Measurements from ENCODE around the gene ACOXL. TPM values are rescaled to one million over a fixed set of nuclear protein-coding genes. Genes with fewer than 3 reads are reported as not detected.

The ACOXL gene
- total and polyA plus RNA-seq, 12 donors: 0.05 to 0.19 (median 0.12) TPM; not detected in 8

GRCh38 chr2:110813896-110814295, 81.5 kb downstream of the ACOXL start:
- TF ChIP-seq POLR2A (IDR thresholded peaks at IDR 0.05) (no peak), CTCF (IDR thresholded peaks at IDR 0.05) (no peak)
- no peak for DNase-seq

GRCh38 chr2:110815938-110816337, 83.6 kb downstream of the ACOXL start:
- no peak for DNase-seq
- no peak overlapping the region for H3K4me3 ChIP-seq
- H3K27ac ChIP-seq: no peak overlapping the region
- no peaks in the 10 kb centered on the region for H3K4me1 ChIP-seq (replicated peaks in 1 of 2)
- no peaks in the 10 kb centered on the region for H3K9me3 ChIP-seq (replicated peaks in 1 of 3)
- TF ChIP-seq CTCF (IDR thresholded peaks at IDR 0.05) (no peak), POLR2A (IDR thresholded peaks at IDR 0.05) (no peak)
- 71 to 85% (median 83%) methylated on average over 1 of the region's 1 CpG for WGBS, 4 donors
- intact Hi-C loops (cut with DNase I): loop anchor here (10.0 kb wide), 1 partner anchor 889 kb away; no protein-coding TSS in a partner anchor
- H3K36me3 ChIP-seq (replicated peaks in 1 of 2): no peaks in the 10 kb centered on the region
- H3K27me3 ChIP-seq: no peaks in the 10 kb centered on the region

More at GRCh38 chr2:110813896-110814295, 81.5 kb downstream of the ACOXL start:
- H3K27ac ChIP-seq: no peak overlapping the region
- H3K4me1 ChIP-seq (replicated peaks in 1 of 2): no peaks in the 10 kb centered on the region
- H3K4me3 ChIP-seq: no peak overlapping the region
- WGBS, 4 donors: 86 to 93% (median 89%) methylated on average over 5 of the region's 5 CpGs
- H3K36me3 ChIP-seq (replicated peaks in 1 of 2): no peaks in the 10 kb centered on the region
- no peaks in the 10 kb centered on the region for H3K27me3 ChIP-seq
- H3K9me3 ChIP-seq (replicated peaks in 1 of 3): no peaks in the 10 kb centered on the region
- intact Hi-C loops (cut with DNase I): loop anchor here (10.0 kb wide), 1 partner anchor 891 kb away; no protein-coding TSS in a partner anchor

- no peak overlapping the region for H3K4me3 ChIP-seq
- no peaks in the 10 kb centered on the region for H3K4me1 ChIP-seq (replicated peaks in 1 of 2)
- no peak for DNase-seq
- no peaks in the 10 kb centered on the region for H3K9me3 ChIP-seq (replicated peaks in 1 of 3)
- WGBS, 4 donors: 78 to 89% (median 84%) methylated on average over 11 to 12 of the region's 12 CpGs
- intact Hi-C loops (cut with DNase I): loop anchor here (10.0 kb wide), 1 partner anchor 888 kb away; no protein-coding TSS in a partner anchor
- H3K36me3 ChIP-seq (replicated peaks in 1 of 2): no peaks in the 10 kb centered on the region
- no peak overlapping the region for H3K27ac ChIP-seq
- no peak for TF ChIP-seq CTCF (IDR thresholded peaks at IDR 0.05)
- no peak for TF ChIP-seq POLR2A (IDR thresholded peaks at IDR 0.05)
- H3K27me3 ChIP-seq: no peaks in the 10 kb centered on the region
Observed at GRCh38 chr2:110816404-110817365, 84.3 kb downstream of the ACOXL start.

GRCh38 chr2:110818767-110819481, 86.6 kb downstream of the ACOXL start:
- 73 to 76% (median 75%) methylated on average over 7 to 8 of the region's 8 CpGs for WGBS, 4 donors
- Histone ChIP-seq H3K4me1 (replicated peaks in 1 of 2) (no peaks in the 10 kb centered on the region), H3K27ac (no peak overlapping the region), H3K9me3 (replicated peaks in 1 of 3) (no peaks in the 10 kb centered on the region), H3K36me3 (replicated peaks in 1 of 2) (no peaks in the 10 kb centered on the region), H3K27me3 (no peaks in the 10 kb centered on the region), H3K4me3 (no peak overlapping the region)
- intact Hi-C loops (cut with DNase I): loop anchor here (10.0 kb wide), 1 partner anchor 886 kb away; no protein-coding TSS in a partner anchor
- TF ChIP-seq CTCF (IDR thresholded peaks at IDR 0.05) (no peak), POLR2A (IDR thresholded peaks at IDR 0.05) (no peak)
- DNase-seq: no peak
